WERI-Rb-1 (cell line): ENCODE results near the gene PTEN.

Experiments
- DNase-seq: peaks from one replicate; pipeline ENCODE4 v3.0.0-alpha.2; 2020
- H3K27ac ChIP-seq: fragments of 250-450 bp; sonication (Bioruptor Pico); 2 replicates; pipeline ENCODE4 v1.5.1; 2020; ENCODE audit warnings: mild to moderate bottlenecking, moderate library complexity
- H3K27me3 ChIP-seq: fragments of 250-450 bp; sonication (Bioruptor Pico); 2 replicates; pipeline ENCODE4 v1.5.1; 2021; ENCODE audit warnings: mild to moderate bottlenecking, low read depth, moderate library complexity; ENCODE audit not compliant: insufficient read depth, severe bottlenecking
- H3K36me3 ChIP-seq: fragments of 250-450 bp; sonication (Bioruptor Pico); 2 replicates; pipeline ENCODE4 v1.5.1; 2020; ENCODE audit warnings: mild to moderate bottlenecking, moderate library complexity
- H3K4me3 ChIP-seq: 2 replicates; pipeline ENCODE4 v1.5.1; 2011; ENCODE audit warnings: low read depth, mild to moderate bottlenecking, control low read depth, low read length
- H3K9me3 ChIP-seq: fragments of 250-450 bp; sonication (Bioruptor Pico); 2 replicates; pipeline ENCODE4 v1.5.1; 2021; ENCODE audit warnings: mild to moderate bottlenecking, moderate library complexity; ENCODE audit not compliant: severe bottlenecking
- TF ChIP-seq, protein P1 (sequence below): IDR thresholded peaks from 2 replicates; pipeline ENCODE4 v1.5.1; 2011; ENCODE audit warnings: low read depth, mild to moderate bottlenecking, control low read depth, inconsistent platforms, low read length

PTEN gene

GRCh38 chr10:87956055-87956454, 92.6 kb downstream of the PTEN start:
- Histone ChIP-seq H3K9me3 (no peaks in the 10 kb centered on the region), H3K4me3 (no peak overlapping the region), H3K27ac (no peak overlapping the region), H3K36me3 (peaks cover 6% of the 10 kb centered on the region), H3K27me3 (no peaks in the 10 kb centered on the region)
- DNase-seq: no peak
- TF ChIP-seq, protein P1, sequence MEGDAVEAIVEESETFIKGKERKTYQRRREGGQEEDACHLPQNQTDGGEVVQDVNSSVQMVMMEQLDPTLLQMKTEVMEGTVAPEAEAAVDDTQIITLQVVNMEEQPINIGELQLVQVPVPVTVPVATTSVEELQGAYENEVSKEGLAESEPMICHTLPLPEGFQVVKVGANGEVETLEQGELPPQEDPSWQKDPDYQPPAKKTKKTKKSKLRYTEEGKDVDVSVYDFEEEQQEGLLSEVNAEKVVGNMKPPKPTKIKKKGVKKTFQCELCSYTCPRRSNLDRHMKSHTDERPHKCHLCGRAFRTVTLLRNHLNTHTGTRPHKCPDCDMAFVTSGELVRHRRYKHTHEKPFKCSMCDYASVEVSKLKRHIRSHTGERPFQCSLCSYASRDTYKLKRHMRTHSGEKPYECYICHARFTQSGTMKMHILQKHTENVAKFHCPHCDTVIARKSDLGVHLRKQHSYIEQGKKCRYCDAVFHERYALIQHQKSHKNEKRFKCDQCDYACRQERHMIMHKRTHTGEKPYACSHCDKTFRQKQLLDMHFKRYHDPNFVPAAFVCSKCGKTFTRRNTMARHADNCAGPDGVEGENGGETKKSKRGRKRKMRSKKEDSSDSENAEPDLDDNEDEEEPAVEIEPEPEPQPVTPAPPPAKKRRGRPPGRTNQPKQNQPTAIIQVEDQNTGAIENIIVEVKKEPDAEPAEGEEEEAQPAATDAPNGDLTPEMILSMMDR: no peak

DNA sequence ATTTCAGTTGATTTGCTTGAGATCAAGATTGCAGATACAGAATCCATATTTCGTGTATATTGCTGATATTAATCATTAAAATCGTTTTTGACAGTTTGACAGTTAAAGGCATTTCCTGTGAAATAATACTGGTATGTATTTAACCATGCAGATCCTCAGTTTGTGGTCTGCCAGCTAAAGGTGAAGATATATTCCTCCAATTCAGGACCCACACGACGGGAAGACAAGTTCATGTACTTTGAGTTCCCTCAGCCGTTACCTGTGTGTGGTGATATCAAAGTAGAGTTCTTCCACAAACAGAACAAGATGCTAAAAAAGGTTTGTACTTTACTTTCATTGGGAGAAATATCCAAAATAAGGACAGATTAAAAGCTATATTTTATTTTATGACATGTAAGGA, 94.3 kb downstream of the PTEN start:
- TF ChIP-seq, protein P1: no peak
- Histone ChIP-seq H3K27ac (no peak overlapping the region), H3K36me3 (peaks cover 11% of the 10 kb centered on the region), H3K27me3 (no peaks in the 10 kb centered on the region), H3K9me3 (no peaks in the 10 kb centered on the region), H3K4me3 (no peak overlapping the region)
- no peak for DNase-seq

GRCh38 chr10:87960230-87960629, 96.8 kb downstream of the PTEN start:
- no peak overlapping the region for H3K4me3 ChIP-seq
- no peak for DNase-seq
- peaks cover 20% of the 10 kb centered on the region for H3K36me3 ChIP-seq
- H3K27ac ChIP-seq: no peak overlapping the region
- no peaks in the 10 kb centered on the region for H3K9me3 ChIP-seq
- TF ChIP-seq, protein P1: no peak
- H3K27me3 ChIP-seq: no peaks in the 10 kb centered on the region

DNA sequence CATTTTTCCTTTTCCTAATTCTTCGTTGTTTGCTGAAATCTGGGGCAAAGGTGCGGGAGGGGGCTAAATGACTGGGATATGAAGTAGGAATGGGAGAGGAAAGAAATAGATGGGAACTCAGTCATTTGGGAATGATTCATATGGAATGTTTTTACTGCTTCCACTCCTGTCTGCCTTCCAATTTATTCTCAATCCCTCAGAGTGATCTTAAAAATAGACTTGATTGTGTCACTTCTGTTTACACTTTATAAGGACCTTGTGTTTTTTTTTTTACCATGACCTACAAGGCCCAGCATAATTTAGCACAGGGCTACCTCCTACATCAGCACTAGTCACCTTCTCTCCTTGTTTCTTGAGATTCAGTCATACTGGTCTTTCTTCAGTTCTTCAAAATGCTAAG, 97.9 kb downstream of the PTEN start:
- DNase-seq: no peak
- TF ChIP-seq, protein P1: no peak
- no peak overlapping the region for H3K27ac ChIP-seq
- no peak overlapping the region for H3K4me3 ChIP-seq
- H3K9me3 ChIP-seq: no peaks in the 10 kb centered on the region
- no peaks in the 10 kb centered on the region for H3K27me3 ChIP-seq
- peaks cover 20% of the 10 kb centered on the region for H3K36me3 ChIP-seq

- Histone ChIP-seq H3K27me3 (no peaks in the 10 kb centered on the region), H3K9me3 (no peaks in the 10 kb centered on the region)
Observed at GRCh38 chr10:87966459-87966858, 103.0 kb downstream of the PTEN start.

DNA sequence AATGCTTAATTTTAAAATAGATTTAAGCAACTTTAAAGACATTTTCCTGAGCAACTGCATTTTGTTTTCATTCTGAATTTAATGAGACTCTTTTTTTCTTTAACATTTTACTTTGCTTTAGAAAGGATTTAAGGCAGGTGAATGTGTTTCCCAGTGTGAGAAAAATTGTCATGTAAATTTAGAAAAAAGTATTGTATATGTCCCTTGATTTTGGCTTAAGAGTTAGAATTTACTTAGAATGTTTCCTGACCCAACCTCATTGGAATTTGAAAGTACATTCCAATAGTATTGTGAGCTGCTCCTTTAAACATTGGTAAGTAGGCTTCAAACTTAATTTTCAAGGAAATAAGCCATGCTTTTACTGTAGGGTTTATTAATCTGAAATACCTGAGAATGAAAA, 110.2 kb downstream of the PTEN start:
- TF ChIP-seq, protein P1: no peak
- Histone ChIP-seq H3K27me3 (no peaks in the 10 kb centered on the region), H3K4me3 (no peak overlapping the region), H3K9me3 (no peaks in the 10 kb centered on the region), H3K36me3 (no peaks in the 10 kb centered on the region), H3K27ac (no peak overlapping the region)
- DNase-seq: no peak

More at GRCh38 chr10:87966459-87966858, 103.0 kb downstream of the PTEN start:
- TF ChIP-seq, protein P1: no peak
- H3K36me3 ChIP-seq: peaks cover 10% of the 10 kb centered on the region
- H3K4me3 ChIP-seq: no peak overlapping the region
- H3K27ac ChIP-seq: no peak overlapping the region
- DNase-seq: no peak
